ENCODE results near the gene C10orf71.

DNA sequence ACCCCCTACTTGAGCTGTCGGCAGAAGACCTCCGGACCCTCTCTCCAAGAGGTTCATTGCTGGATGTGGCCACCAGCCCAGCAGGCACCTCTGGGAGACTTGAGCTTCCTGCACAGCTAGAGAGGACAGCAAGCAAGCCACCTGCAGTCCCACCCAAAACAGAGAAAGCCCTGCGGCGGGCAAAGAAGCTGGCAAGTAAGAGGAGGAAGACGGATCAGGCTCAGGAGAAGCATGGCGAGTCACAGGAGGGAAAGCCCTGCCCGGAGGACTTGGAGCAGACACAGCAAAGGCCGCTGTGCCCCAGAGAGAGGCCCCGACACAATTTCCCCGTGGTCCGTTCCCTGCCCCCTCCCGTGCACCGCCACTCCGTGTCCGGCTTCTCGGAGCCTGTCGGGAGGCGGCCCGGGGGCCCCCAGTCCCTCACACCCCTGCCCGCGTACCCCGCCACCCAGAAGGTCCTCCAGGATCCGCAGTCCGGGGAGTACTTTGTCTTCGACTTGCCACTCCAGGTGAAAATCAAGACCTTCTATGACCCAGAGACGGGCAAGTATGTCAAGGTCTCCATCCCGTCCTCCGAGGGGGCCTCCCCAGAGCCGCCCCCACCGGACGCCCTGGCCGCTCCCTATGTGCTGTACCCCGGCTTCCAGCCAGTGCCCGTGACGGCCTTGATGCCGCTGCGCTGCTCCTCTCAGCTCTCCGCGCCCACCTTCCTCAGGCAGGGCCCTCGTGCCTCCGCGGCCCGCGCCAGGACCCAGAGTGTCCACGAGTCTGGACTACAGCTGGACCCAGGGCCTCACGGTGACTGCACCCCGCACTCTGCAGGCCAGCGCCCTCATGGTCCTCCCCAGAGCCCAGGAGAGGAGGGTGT is 27.2 kb downstream of the C10orf71 start:
- TF ChIP-seq POLR2A (IDR thresholded peaks at IDR 0.05; ENCODE audit: low read length) (no peak), MAZ (IDR thresholded peaks at IDR 0.05; ENCODE audit: borderline replicate concordance, low read depth, low read length) (no peak), CTCF (IDR thresholded peaks at IDR 0.05) (no peak), JUN (IDR thresholded peaks at IDR 0.05) (no peak), MAFK (IDR thresholded peaks at IDR 0.05; ENCODE audit: partially characterized antibody) (no peak), PHF8 (IDR thresholded peaks at IDR 0.05; ENCODE audit: borderline replicate concordance, low read depth) (no peak), MYC (IDR thresholded peaks at IDR 0.05; ENCODE audit: borderline replicate concordance, low read length) (no peak), ZFP36 (IDR thresholded peaks at IDR 0.05; ENCODE audit: borderline replicate concordance, partially characterized antibody) (no peak)

Data from A549 (cell line).